ENCODE results near the gene KRTAP5-9.
A peak's percentile ranks its signal among the peaks of the same experiment; 100 is the strongest.
"Not testable (repeated sequence)": the region's sequence is repeated elsewhere in the genome, so short reads cannot be mapped to it uniquely, and the experiment has no call there.

The KRTAP5-9 gene

DNA sequence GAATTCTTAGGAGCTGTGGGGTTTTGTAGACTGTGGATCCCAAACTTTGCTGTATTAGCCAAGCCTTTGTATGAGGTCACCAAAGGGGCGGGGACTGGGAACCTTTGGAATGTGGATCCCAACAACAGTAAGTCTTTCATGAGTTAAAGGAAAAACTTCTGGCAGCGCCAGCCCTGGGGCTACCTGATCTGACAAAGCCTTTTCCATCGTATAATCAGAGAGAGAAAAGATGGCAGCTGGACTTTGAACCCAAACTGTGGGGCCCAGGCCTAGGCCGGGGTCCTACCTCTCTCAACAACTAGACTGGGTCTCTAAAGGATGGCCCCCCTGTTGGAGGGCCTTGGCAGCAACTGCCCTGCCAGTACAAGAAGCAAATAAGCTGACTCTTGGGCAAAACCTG lies 40.1 kb downstream of the KRTAP5-9 start:
- not testable (repeated sequence) for DNase-seq

DNA sequence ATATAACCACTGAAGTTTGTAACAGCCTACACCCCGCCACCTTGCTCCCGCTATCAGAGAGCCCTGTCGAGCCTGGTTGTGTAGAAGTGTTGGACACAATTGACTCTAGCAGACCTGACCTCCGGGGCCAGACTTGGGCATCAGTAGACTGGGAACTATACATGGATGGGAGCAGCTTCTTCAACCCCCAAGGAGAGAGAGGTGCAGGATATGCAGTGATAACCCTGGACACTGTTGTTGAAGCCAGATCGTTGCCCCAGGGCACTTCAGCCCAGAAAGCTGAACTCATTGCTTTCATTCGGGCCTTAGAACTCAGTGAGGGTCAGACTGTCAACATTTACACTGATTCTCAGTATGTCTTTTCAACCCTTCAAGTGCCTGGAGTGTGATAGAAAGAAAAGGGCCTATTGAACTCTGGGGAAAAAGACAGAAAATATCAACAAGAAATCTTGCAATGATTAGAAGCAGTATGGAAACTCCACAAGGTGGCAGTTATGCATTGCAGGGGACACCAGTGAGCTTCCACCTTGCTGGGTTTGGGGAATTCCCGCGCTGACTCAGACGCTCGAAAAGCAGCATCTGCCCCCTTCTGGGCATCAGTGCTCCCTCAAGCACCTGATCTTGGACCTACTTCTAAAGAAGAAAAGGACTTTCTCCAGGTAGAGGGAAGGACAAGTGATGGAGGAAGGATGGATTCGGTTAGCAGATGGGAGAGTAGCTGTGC lies 40.8 kb downstream of the KRTAP5-9 start:
- peak; percentile 74 for DNase-seq

DNA sequence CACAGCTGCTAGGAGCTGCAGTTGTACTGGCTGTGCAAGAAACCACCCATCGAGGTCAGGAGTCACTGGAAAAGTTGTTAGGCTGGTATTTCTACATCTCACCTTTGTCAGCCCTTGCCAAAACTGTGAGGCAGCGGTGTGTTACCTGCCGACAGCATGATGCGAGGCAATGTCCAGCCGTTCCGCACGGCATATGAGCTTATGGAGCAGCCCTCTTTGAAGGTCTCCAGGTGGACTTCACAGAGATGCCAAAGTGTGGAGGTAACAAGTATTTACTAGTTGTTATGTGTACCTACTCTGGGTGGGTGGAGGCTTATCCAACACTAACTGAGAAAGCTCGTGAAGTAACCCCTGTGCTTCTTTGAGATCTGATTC lies 41.3 kb downstream of the KRTAP5-9 start:
- not testable (repeated sequence) for DNase-seq

All from activated CD4-positive, alpha-beta T cell treated with anti-CD3 and anti-CD28 coated beads, Interleukin-2, Interleukin-6, amounts not matched to agents 100 ng/mL and 50 ng/mL, durations not matched to agents 16 hours and 8 hours (primary cell).